HG02973 (cell line): Measurements from ENCODE around the gene CYP1B1.
"Not testable (repeated sequence)": the region's sequence is repeated elsewhere in the genome, so short reads cannot be mapped to it uniquely, and the experiment has no call there.

Experiments
- ATAC-seq: cut with Tn5 transposase; IDR thresholded peaks from one replicate; pipeline ENCODE4 v1.9.1; 2021; ENCODE audit warnings: moderate library complexity; ENCODE audit not compliant: unreplicated experiment

Gene CYP1B1

GRCh38 chr2:38099099-38100028 is 23.4 kb upstream of the CYP1B1 start:
- ATAC-seq: no peak

GRCh38 chr2:38098421-38099098 is 22.6 kb upstream of the CYP1B1 start:
- no peak for ATAC-seq

- no peak for ATAC-seq
These were observed 22.0 kb upstream of the CYP1B1 start for GRCh38 chr2:38097988-38098385.

- ATAC-seq: no peak
These were observed 21.5 kb upstream of the CYP1B1 start for GRCh38 chr2:38097258-38097987.

GRCh38 chr2:38095996-38096861 is 20.3 kb upstream of the CYP1B1 start:
- peak; percentile 67 for ATAC-seq

- ATAC-seq: no peak
These were observed 19.4 kb upstream of the CYP1B1 start for GRCh38 chr2:38095079-38095995.

- ATAC-seq: no peak
These were observed 17.7 kb upstream of the CYP1B1 start for GRCh38 chr2:38093527-38094165.

GRCh38 chr2:38092196-38092902 is 16.4 kb upstream of the CYP1B1 start:
- no peak for ATAC-seq

- no peak for ATAC-seq
These were observed 15.8 kb upstream of the CYP1B1 start for GRCh38 chr2:38091760-38092159.

- no peak for ATAC-seq
These were observed 15.0 kb upstream of the CYP1B1 start for GRCh38 chr2:38090928-38091327.

- ATAC-seq: not testable (repeated sequence)
These were observed 14.3 kb upstream of the CYP1B1 start for GRCh38 chr2:38090212-38090611.

- ATAC-seq: not testable (repeated sequence)
These were observed 10.2 kb upstream of the CYP1B1 start for GRCh38 chr2:38085998-38086698.

- not testable (repeated sequence) for ATAC-seq
These were observed 8.6 kb upstream of the CYP1B1 start for GRCh38 chr2:38084556-38084955.

GRCh38 chr2:38082727-38083126 is 6.8 kb upstream of the CYP1B1 start:
- ATAC-seq: not testable (repeated sequence)

- ATAC-seq: no peak
These were observed 4.4 kb upstream of the CYP1B1 start for GRCh38 chr2:38080346-38080745.

- no peak for ATAC-seq
These were observed 3.4 kb upstream of the CYP1B1 start for GRCh38 chr2:38079116-38080052.

- ATAC-seq: no peak
These were observed 1.4 kb upstream of the CYP1B1 start for GRCh38 chr2:38077431-38077769.
